DOHH2 (cell line): ENCODE data around the gene IQCB1.

ENCODE experiments used
- H3F3A ChIP-seq: fragments of 200-600 bp; sonication (generic), shearing (Covaris generic); 2 replicates; pipeline ENCODE4 v1.6.0; 2016; ENCODE audit warnings: antibody characterized with exemption, mild to moderate bottlenecking; ENCODE audit not compliant: control insufficient read depth, insufficient read depth
- H3K27ac ChIP-seq: fragments of 200-600 bp; sonication (generic); 2 replicates; pipeline ENCODE4 v1.5.1; 2014; ENCODE audit warnings: low read depth, mild to moderate bottlenecking, low read length, moderate library complexity
- H3K27me3 ChIP-seq: fragments of 200-600 bp; sonication (generic); 2 replicates; pipeline ENCODE4 v1.6.1; 2014; ENCODE audit warnings: mild to moderate bottlenecking, low read length, mixed read lengths; ENCODE audit not compliant: control insufficient read depth
- H3K36me3 ChIP-seq: fragments of 200-600 bp; sonication (generic); 2 replicates; pipeline ENCODE4 v1.6.1; 2014; ENCODE audit warnings: mild to moderate bottlenecking, low read length, moderate library complexity, mixed read lengths; ENCODE audit not compliant: control insufficient read depth
- H3K4me1 ChIP-seq: fragments of 200-600 bp; sonication (generic); 2 replicates; pipeline ENCODE4 v1.6.1; 2014; ENCODE audit warnings: mild to moderate bottlenecking, low read length, mixed read lengths; ENCODE audit not compliant: control insufficient read depth
- H3K4me2 ChIP-seq: fragments of 200-600 bp; sonication (generic); 2 replicates; pipeline ENCODE4 v1.6.0; 2014; ENCODE audit warnings: mild to moderate bottlenecking, low read length, moderate library complexity
- H3K4me3 ChIP-seq: fragments of 200-600 bp; sonication (generic); 2 replicates; pipeline ENCODE4 v1.5.1; 2014; ENCODE audit warnings: mild to moderate bottlenecking, low read length, mixed read lengths
- H3K79me2 ChIP-seq: fragments of 200-600 bp; sonication (generic); 2 replicates; pipeline ENCODE4 v1.6.1; 2014; ENCODE audit warnings: mild to moderate bottlenecking, low read length, mixed read lengths; ENCODE audit not compliant: control insufficient read depth
- H3K9me2 ChIP-seq: fragments of 200-600 bp; sonication (generic); replicated peaks from 2 replicates; pipeline ENCODE4 v1.6.1; 2014; ENCODE audit warnings: mild to moderate bottlenecking, low read length, mixed read lengths; ENCODE audit not compliant: control insufficient read depth
- H3K9me3 ChIP-seq: fragments of 200-600 bp; sonication (generic); 2 replicates; pipeline ENCODE4 v1.6.1; 2014; ENCODE audit warnings: antibody characterized with exemption, low read length, mixed read lengths; ENCODE audit not compliant: control insufficient read depth, insufficient read depth
- H4K20me1 ChIP-seq: fragments of 200-600 bp; sonication (generic); 2 replicates; pipeline ENCODE4 v1.6.0; 2014; ENCODE audit warnings: low read depth, mild to moderate bottlenecking, antibody characterized with exemption, low read length, moderate library complexity; ENCODE audit not compliant: control insufficient read depth, insufficient read depth
- EZH2phosphoT487 ChIP-seq: fragments of 200-600 bp; sonication (generic); IDR thresholded peaks from 2 replicates; pipeline ENCODE4 v1.6.1; 2017; ENCODE audit warnings: borderline replicate concordance, mild to moderate bottlenecking, antibody characterized with exemption, low read length, moderate library complexity, mixed read lengths
- TF ChIP-seq, protein P1 (sequence below): fragments of 200-600 bp; sonication (generic); IDR thresholded peaks from one replicate; pipeline ENCODE4 v1.5.1; 2014; ENCODE audit warnings: antibody characterized with exemption, mild to moderate bottlenecking, low read depth, low read length; ENCODE audit not compliant: poor library complexity, severe bottlenecking

IQCB1 gene

DNA sequence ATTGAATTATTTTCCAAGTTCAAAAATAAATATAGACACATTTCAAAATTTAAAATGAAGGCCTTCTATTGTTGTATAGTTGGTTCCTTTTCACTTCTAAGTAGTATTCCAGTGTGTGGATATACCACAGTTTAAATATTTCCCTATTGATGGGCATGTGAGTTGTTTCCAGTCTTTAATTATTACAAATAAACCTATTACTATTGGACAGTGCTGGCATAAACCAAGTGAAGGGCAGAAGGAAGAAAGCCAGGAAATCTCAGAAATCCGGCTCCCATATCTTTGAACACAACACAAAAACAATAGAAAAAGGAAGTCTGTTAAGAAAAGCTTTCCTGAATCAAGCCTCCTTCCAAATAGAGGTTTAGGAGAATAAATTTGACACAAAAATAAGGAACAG is 111.4 kb downstream of the IQCB1 start:
- Histone ChIP-seq H3F3A (no peaks in the 10 kb centered on the region), H4K20me1 (no peaks in the 10 kb centered on the region), H3K4me3 (no peak overlapping the region), H3K27me3 (no peaks in the 10 kb centered on the region), H3K9me3 (no peaks in the 10 kb centered on the region), H3K9me2 (no peaks in the 10 kb centered on the region), H3K27ac (no peak overlapping the region), H3K4me1 (peaks cover 4% of the 10 kb centered on the region), H3K79me2 (no peaks in the 10 kb centered on the region), H3K36me3 (peaks cover 66% of the 10 kb centered on the region), H3K4me2 (no peak overlapping the region)
- no peak for TF ChIP-seq EZH2phosphoT487
- TF ChIP-seq, protein P1, sequence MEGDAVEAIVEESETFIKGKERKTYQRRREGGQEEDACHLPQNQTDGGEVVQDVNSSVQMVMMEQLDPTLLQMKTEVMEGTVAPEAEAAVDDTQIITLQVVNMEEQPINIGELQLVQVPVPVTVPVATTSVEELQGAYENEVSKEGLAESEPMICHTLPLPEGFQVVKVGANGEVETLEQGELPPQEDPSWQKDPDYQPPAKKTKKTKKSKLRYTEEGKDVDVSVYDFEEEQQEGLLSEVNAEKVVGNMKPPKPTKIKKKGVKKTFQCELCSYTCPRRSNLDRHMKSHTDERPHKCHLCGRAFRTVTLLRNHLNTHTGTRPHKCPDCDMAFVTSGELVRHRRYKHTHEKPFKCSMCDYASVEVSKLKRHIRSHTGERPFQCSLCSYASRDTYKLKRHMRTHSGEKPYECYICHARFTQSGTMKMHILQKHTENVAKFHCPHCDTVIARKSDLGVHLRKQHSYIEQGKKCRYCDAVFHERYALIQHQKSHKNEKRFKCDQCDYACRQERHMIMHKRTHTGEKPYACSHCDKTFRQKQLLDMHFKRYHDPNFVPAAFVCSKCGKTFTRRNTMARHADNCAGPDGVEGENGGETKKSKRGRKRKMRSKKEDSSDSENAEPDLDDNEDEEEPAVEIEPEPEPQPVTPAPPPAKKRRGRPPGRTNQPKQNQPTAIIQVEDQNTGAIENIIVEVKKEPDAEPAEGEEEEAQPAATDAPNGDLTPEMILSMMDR, result no peak

DNA sequence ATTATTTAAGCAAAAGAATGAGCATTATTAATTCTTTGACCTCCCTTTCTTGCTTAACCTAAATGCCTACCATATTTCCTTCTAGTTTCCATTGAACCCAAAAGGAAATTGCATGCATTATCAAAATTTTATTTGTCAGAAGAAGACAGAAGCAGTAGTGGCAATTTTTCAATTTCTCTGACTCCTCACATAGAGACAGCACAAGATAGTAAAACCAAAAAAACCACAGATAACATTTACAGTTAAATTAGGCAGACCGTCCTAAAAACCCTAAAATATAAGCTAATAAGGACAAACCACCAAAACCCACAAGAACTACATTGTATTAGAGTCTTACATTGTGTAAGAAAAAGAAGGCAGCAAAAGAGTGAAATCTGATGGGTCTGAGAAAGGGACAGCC is 112.4 kb downstream of the IQCB1 start:
- Histone ChIP-seq H4K20me1 (no peaks in the 10 kb centered on the region), H3K9me3 (no peaks in the 10 kb centered on the region), H3K9me2 (no peaks in the 10 kb centered on the region), H3K27me3 (no peaks in the 10 kb centered on the region), H3F3A (no peaks in the 10 kb centered on the region), H3K4me1 (peaks cover 4% of the 10 kb centered on the region), H3K4me3 (no peak overlapping the region), H3K79me2 (no peaks in the 10 kb centered on the region), H3K36me3 (peaks cover 69% of the 10 kb centered on the region), H3K4me2 (no peak overlapping the region), H3K27ac (no peak overlapping the region)
- TF ChIP-seq, protein P1, result no peak
- no peak for TF ChIP-seq EZH2phosphoT487

DNA sequence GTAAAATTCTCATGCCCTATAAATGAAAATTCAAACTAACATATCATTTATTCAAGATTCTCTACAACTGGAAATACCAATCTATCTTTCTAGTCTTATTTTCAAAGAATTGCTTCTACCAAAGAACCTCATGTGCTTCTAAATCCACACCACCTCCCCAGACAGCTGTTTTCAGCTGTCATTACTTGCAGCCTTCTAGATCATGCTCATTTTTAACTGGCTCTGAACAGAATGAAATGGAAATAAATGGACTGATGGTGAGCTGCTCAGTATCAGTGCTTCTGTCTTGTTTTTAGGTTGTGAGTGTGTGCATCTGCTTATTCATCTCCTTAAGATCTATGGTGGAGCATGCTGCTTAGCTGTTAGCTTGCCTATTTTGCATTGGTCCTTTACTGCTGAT is 114.7 kb downstream of the IQCB1 start:
- no peaks in the 10 kb centered on the region for H3K79me2 ChIP-seq
- no peaks in the 10 kb centered on the region for H3K9me3 ChIP-seq
- TF ChIP-seq EZH2phosphoT487, result no peak
- no peaks in the 10 kb centered on the region for H3K9me2 ChIP-seq
- H3K4me1 ChIP-seq, result peaks cover 4% of the 10 kb centered on the region
- H4K20me1 ChIP-seq, result no peaks in the 10 kb centered on the region
- H3K27ac ChIP-seq, result no peak overlapping the region
- H3K27me3 ChIP-seq, result no peaks in the 10 kb centered on the region
- peaks cover 68% of the 10 kb centered on the region for H3K36me3 ChIP-seq
- H3K4me2 ChIP-seq, result no peak overlapping the region
- no peak overlapping the region for H3K4me3 ChIP-seq
- H3F3A ChIP-seq, result no peaks in the 10 kb centered on the region
